Naive thymus-derived CD4-positive, alpha-beta T cell (primary cell): ENCODE data around the gene CHRNB1. TPM values are rescaled to one million over a fixed set of nuclear protein-coding genes. Genes with fewer than 3 reads are reported as not detected.
"Not testable (repeated sequence)": the region's sequence is repeated elsewhere in the genome, so short reads cannot be mapped to it uniquely, and the experiment has no call there.

Experiments used
- ATAC-seq: fragments of 150-1000 bp; cut with Tn5 transposase; 2 replicates; pipeline ENCODE4 v1.10.0; 2021; ENCODE audit warnings: mild to moderate bottlenecking, moderate library complexity
- CTCF ChIA-PET: fragments of 350-600 bp; sonication (Branson Sonifier 250); formaldehyde crosslinking; loops from one replicate; lab custom pipeline; 2021; ENCODE audit warnings: antibody characterized with exemption; lab: Charles Lee
- POLR2A ChIA-PET: fragments of 350-600 bp; sonication (Branson Sonifier 250); formaldehyde crosslinking; loops from one replicate; lab custom pipeline; 2021; ENCODE audit warnings: antibody characterized with exemption, inconsistent platforms; lab: Charles Lee
- DNase-seq, 9 donors: peaks; one replicate each; pipeline versions ENCODE4 v3.0.0 to v3.0.0-alpha.2; 2020 to 2022; ENCODE audit warnings: mixed read lengths in 1 of 9
- H3K27ac ChIP-seq: one replicate; pipeline ENCODE4 v1.7.0; 2013; ENCODE audit warnings: mild to moderate bottlenecking, low read depth, low read length, moderate library complexity
- H3K27me3 ChIP-seq, 2 donors: one replicate each; pipeline ENCODE4 v1.7.0; 2013; ENCODE audit warnings: low read length in 2 of 2, mild to moderate bottlenecking in 2 of 2, moderate library complexity in 2 of 2; ENCODE audit not compliant: control insufficient read depth in 2 of 2, insufficient read depth in 2 of 2
- H3K36me3 ChIP-seq, 3 experiments: 1 replicate in 2 of 3; 2 replicates in 1 of 3; pipeline ENCODE4 v1.7.0; 2013; ENCODE audit warnings: low read length in 3 of 3, mild to moderate bottlenecking in 3 of 3, moderate library complexity in 1 of 3; ENCODE audit not compliant: insufficient read depth in 3 of 3, control insufficient read depth in 2 of 3
- H3K4me1 ChIP-seq, 2 donors: one replicate each; pipeline ENCODE4 v1.7.0; 2013; ENCODE audit warnings: low read length in 2 of 2, mild to moderate bottlenecking in 2 of 2, moderate library complexity in 1 of 2; ENCODE audit not compliant: control insufficient read depth in 2 of 2, insufficient read depth in 2 of 2
- H3K4me3 ChIP-seq: 2 replicates; pipeline ENCODE4 v1.7.0; 2013; ENCODE audit warnings: mild to moderate bottlenecking, low read length
- H3K9me3 ChIP-seq, 3 experiments: 1 replicate in 2 of 3; 2 replicates in 1 of 3; pipeline ENCODE4 v1.7.0; 2013; ENCODE audit warnings: low read length in 3 of 3; ENCODE audit not compliant: control insufficient read depth in 2 of 3
- H3K27ac Mint-ChIP-seq, 9 donors: one replicate each; pipeline ENCODE4 v1.8.0; 2020 to 2022; ENCODE audit warnings: mixed read lengths in 9 of 9, mild to moderate bottlenecking in 8 of 9, moderate library complexity in 5 of 9, inconsistent platforms in 2 of 9
- H3K27me3 Mint-ChIP-seq, 5 donors: one replicate each; pipeline ENCODE4 v1.8.0; 2021 to 2022; ENCODE audit warnings: mixed read lengths in 5 of 5, mild to moderate bottlenecking in 1 of 5
- H3K36me3 Mint-ChIP-seq, 5 donors: one replicate each; pipeline ENCODE4 v1.8.0; 2020 to 2022; ENCODE audit warnings: mixed read lengths in 5 of 5, mild to moderate bottlenecking in 3 of 5, inconsistent platforms in 1 of 5
- H3K4me1 Mint-ChIP-seq, 7 donors: one replicate each; pipeline ENCODE4 v1.8.0; 2020 to 2022; ENCODE audit warnings: mixed read lengths in 7 of 7, mild to moderate bottlenecking in 3 of 7, inconsistent platforms in 1 of 7
- H3K4me3 Mint-ChIP-seq, 10 donors: one replicate each; pipeline ENCODE4 v1.8.0; 2020 to 2022; ENCODE audit warnings: mild to moderate bottlenecking in 10 of 10, mixed read lengths in 10 of 10, moderate library complexity in 6 of 10, inconsistent platforms in 2 of 10
- H3K9me3 Mint-ChIP-seq, 11 donors: one replicate each; pipeline ENCODE4 v1.8.0; 2020 to 2022; ENCODE audit warnings: mixed read lengths in 11 of 11, mild to moderate bottlenecking in 4 of 11, inconsistent platforms in 1 of 11, moderate library complexity in 1 of 11
- intact Hi-C, 2 donors: fragments of 100-400 bp; cut with micrococcal nuclease; formaldehyde crosslinking; loops; one replicate each; pipeline ENCODE4 v1.15.1; 2023
- polyA plus RNA-seq, 2 donors: library from polyadenylated mRNA; unstranded; fragments of 300-500 nt; fragmentation: Illumina TruSeq; gene quantifications; one replicate each; pipeline ENCODE4 v1.2.3, GENCODE V29; 2021
- total RNA-seq, 6 experiments: library from RNA in 5 of 6; stranded (reverse) in 5 of 6; gene quantifications; 1 replicate in 5 of 6; 2 replicates in 1 of 6; pipeline ENCODE4 v1.2.3 and lab custom pipeline; 2021 to 2026

The CHRNB1 gene
- total and polyA plus RNA-seq, 7 experiments from 2014 or later, result 6.0 to 24.8 (median 7.3) TPM

- H3K36me3 Mint-ChIP-seq, result peaks cover 0 to 12% (median 0%) of the 10 kb centered on the region in 5 donors
- H3K4me1 Mint-ChIP-seq, result peaks cover 57 to 78% (median 73%) of the 10 kb centered on the region in 7 donors
Measured at GRCh38 chr17:7481275-7481674, 36.4 kb downstream of the CHRNB1 start, which contains the start of gene SLC35G6. Gene SLC35G6 (plus strand): TSS chr17:7481446. CDS start chr17:7481517, 71 bp downstream.

DNA sequence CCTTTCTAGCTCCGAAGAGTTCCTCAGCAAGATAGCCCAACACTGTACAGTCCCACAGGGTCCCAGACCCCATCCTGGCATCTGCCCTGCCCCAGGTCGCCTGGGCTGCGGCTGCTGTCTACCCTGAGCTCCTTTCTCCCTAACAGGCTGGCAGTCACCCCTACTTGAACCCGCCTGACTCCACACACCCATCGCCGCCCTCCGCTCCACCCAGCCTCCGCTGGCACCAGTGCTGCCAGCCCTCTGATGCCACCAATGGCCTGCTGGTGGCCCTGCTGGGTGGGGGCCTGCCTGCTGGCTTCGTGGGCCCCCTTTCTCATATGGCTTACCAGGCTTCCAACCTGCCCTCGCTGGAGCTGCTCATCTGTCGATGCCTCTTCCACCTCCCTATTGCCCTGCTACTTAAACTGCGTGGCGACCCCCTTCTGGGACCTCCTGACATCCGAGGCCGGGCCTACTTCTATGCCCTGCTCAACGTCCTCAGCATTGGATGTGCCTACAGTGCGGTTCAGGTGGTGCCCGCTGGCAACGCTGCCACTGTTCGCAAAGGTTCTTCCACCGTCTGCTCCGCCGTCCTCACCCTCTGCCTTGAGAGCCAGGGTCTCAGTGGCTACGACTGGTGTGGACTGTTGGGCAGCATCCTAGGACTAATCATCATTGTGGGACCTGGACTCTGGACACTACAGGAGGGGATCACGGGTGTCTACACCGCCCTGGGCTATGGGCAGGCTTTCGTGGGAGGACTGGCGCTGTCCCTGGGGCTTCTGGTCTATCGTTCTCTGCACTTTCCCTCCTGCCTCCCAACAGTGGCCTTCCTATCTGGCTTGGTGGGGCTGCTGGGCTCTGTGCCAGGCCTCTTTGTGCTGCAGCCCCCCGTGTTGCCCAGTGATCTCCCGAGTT, 37.2 kb downstream of the CHRNB1 start:
- H3K36me3 ChIP-seq, DNase-seq, ATAC-seq, H3K9me3 ChIP-seq, H3K27me3 Mint-ChIP-seq, H3K4me3 ChIP-seq, H3K27me3 ChIP-seq: not testable (repeated sequence)
- intact Hi-C loops, result loop anchor here (5.0 to 10.0 kb wide), 5 partner anchors 127 to 675 kb away; partner anchors contain the start of genes CHD3 (in 1 of the 2), CNTROB (in 1 of the 2), KCTD11 (in 1 of the 2) and SLC16A13 (in 1 of the 2)
- peaks cover 40 to 51% of the 10 kb centered on the region in 2 donors for H3K4me1 ChIP-seq
- Mint-ChIP-seq H3K9me3 (peaks cover 0 to 11% (median 0%) of the 10 kb centered on the region in 11 donors), H3K27ac (peak overlapping the region; percentile 99 to 100 (median 100)), H3K4me1 (peaks cover 57 to 78% (median 72%) of the 10 kb centered on the region in 7 donors), H3K36me3 (peaks cover 0 to 12% (median 0%) of the 10 kb centered on the region in 5 donors), H3K4me3 (peak overlapping the region; percentile 71 to 100 (median 98))
- H3K27ac ChIP-seq, result peak overlapping the region; percentile 97
- POLR2A ChIA-PET, result interaction anchor here (1.1 to 12.3 kb wide), 12 partner anchors 11 to 205 kb away, joined by 3 to 199 read pairs (median 33); partner anchors contain the start of genes CHRNB1, FGF11, GPS2 and TMEM102
- CTCF ChIA-PET, result interaction anchor here (1.8 kb wide), 1 partner anchor 46 kb away, joined by 10 read pairs; the partner anchor contains the start of gene TMEM102

More at GRCh38 chr17:7481275-7481674, 36.4 kb downstream of the CHRNB1 start, which contains the start of gene SLC35G6:
- not testable (repeated sequence) for DNase-seq, H3K27me3 ChIP-seq, H3K9me3 ChIP-seq, H3K9me3 Mint-ChIP-seq, H3K27me3 Mint-ChIP-seq, H3K36me3 ChIP-seq, ATAC-seq
- ChIA-PET POLR2A (interaction anchor here (1.1 to 12.3 kb wide), 7 partner anchors 10 to 205 kb away, joined by 3 to 199 read pairs (median 19); partner anchors contain the start of genes CHRNB1, GPS2, TMEM102 and TP53), CTCF (interaction anchor here (1.8 to 2.4 kb wide), 2 partner anchors 45 to 125 kb away, joined by 6 to 10 read pairs; partner anchors contain the start of gene TMEM102)
- peak within 1 kb of the TSS; percentile 90 to 100 (median 100) for H3K27ac Mint-ChIP-seq
- intact Hi-C loops, result loop anchor here (5.0 to 10.0 kb wide), 5 partner anchors 126 to 676 kb away; partner anchors contain the start of genes CHD3 (in 1 of the 2), CNTROB (in 1 of the 2), KCTD11 (in 1 of the 2) and SLC16A13 (in 1 of the 2)
- Histone ChIP-seq H3K4me3 (peak within 1 kb of the TSS; percentile 88), H3K4me1 (peaks cover 33 to 51% of the 10 kb centered on the region in 2 donors), H3K27ac (peak within 1 kb of the TSS; percentile 100)
- peak within 1 kb of the TSS; percentile 74 to 100 (median 95) for H3K4me3 Mint-ChIP-seq

GRCh38 chr17:7482742-7483088, 37.9 kb downstream of the CHRNB1 start:
- H3K27me3 Mint-ChIP-seq, DNase-seq, H3K9me3 ChIP-seq, H3K36me3 ChIP-seq, H3K27me3 ChIP-seq, ATAC-seq: not testable (repeated sequence)
- intact Hi-C loops, result loop anchor here (5.0 to 10.0 kb wide), 5 partner anchors 128 to 675 kb away; partner anchors contain the start of genes CHD3 (in 1 of the 2), CNTROB (in 1 of the 2), KCTD11 (in 1 of the 2) and SLC16A13 (in 1 of the 2)
- H3K27ac Mint-ChIP-seq, result peak overlapping the region; percentile 99 to 100 (median 100)
- Histone ChIP-seq H3K27ac (peak overlapping the region; percentile 97), H3K4me1 (peaks cover 45 to 51% of the 10 kb centered on the region in 2 donors), H3K4me3 (peak overlapping the region; percentile 100)
- peaks cover 0 to 17% (median 3%) of the 10 kb centered on the region in 5 donors for H3K36me3 Mint-ChIP-seq
- H3K4me3 Mint-ChIP-seq, result peak overlapping the region; percentile 86 to 100 (median 98)
- peaks cover 60 to 78% (median 71%) of the 10 kb centered on the region in 7 donors for H3K4me1 Mint-ChIP-seq
- ChIA-PET POLR2A (interaction anchor here (1.2 to 6.3 kb wide), 13 partner anchors 12 to 204 kb away, joined by 3 to 107 read pairs (median 23); partner anchors contain the start of genes ACAP1, CHRNB1, FGF11 and SENP3), CTCF (interaction anchor here (5.3 kb wide), 1 partner anchor 47 kb away, joined by 34 read pairs; the partner anchor contains the start of gene TMEM102)
- peaks cover 0 to 11% (median 0%) of the 10 kb centered on the region in 11 donors for H3K9me3 Mint-ChIP-seq

- Histone ChIP-seq H3K36me3 (peaks cover 0 to 9% (median 0%) of the 10 kb centered on the region in 3 experiments), H3K9me3 (no peaks in the 10 kb centered on the region), H3K27ac (peak overlapping the region; percentile 97), H3K4me3 (peak overlapping the region; percentile 100), H3K4me1 (peaks cover 40 to 47% of the 10 kb centered on the region in 2 donors), H3K27me3 (no peaks in the 10 kb centered on the region)
- Mint-ChIP-seq H3K27ac (peak overlapping the region; percentile 99 to 100 (median 100)), H3K36me3 (peaks cover 0 to 19% (median 3%) of the 10 kb centered on the region in 5 donors), H3K9me3 (peaks cover 0 to 11% (median 0%) of the 10 kb centered on the region in 11 donors), H3K4me3 (peak overlapping the region; percentile 86 to 100 (median 98)), H3K27me3 (no peaks in the 10 kb centered on the region), H3K4me1 (peaks cover 55 to 75% (median 68%) of the 10 kb centered on the region in 7 donors)
- intact Hi-C loops, result loop anchor here (1.0 to 10.0 kb wide), 28 partner anchors 11 to 674 kb away; partner anchors contain the start of genes EIF5A (in 2 of the 2), ELP5 (in 2 of the 2), KCTD11 (in 2 of the 2) and SENP3 (in 2 of the 2)
- peak; percentile 69 for ATAC-seq
- ChIA-PET POLR2A (interaction anchor here (0.6 to 6.3 kb wide), 33 partner anchors 10 to 651 kb away, joined by 3 to 107 read pairs (median 7); partner anchors contain the start of genes ACAP1, CHRNB1, FGF11 and MPDU1), CTCF (interaction anchor here (0.7 to 5.3 kb wide), 3 partner anchors 42 to 147 kb away, joined by 3 to 34 read pairs (median 4); partner anchors contain the start of gene TMEM102)
- peak; percentile 80 to 99 (median 95) for DNase-seq
Measured at GRCh38 chr17:7483255-7484066, 38.6 kb downstream of the CHRNB1 start.
